GM18508 (cell line): Measurements from ENCODE around the gene EPHB4.
"Not testable (repeated sequence)": the region's sequence is repeated elsewhere in the genome, so short reads cannot be mapped to it uniquely, and the experiment has no call there.

Experiments used
- ATAC-seq: cut with Tn5 transposase; IDR thresholded peaks from one replicate; pipeline ENCODE4 v1.9.1; 2021; ENCODE audit warnings: moderate number of reproducible peaks; ENCODE audit not compliant: insufficient read depth, unreplicated experiment

Gene EPHB4

GRCh38 chr7:100854899-100855298, 27.6 kb upstream of the EPHB4 start:
- not testable (repeated sequence) for ATAC-seq

DNA sequence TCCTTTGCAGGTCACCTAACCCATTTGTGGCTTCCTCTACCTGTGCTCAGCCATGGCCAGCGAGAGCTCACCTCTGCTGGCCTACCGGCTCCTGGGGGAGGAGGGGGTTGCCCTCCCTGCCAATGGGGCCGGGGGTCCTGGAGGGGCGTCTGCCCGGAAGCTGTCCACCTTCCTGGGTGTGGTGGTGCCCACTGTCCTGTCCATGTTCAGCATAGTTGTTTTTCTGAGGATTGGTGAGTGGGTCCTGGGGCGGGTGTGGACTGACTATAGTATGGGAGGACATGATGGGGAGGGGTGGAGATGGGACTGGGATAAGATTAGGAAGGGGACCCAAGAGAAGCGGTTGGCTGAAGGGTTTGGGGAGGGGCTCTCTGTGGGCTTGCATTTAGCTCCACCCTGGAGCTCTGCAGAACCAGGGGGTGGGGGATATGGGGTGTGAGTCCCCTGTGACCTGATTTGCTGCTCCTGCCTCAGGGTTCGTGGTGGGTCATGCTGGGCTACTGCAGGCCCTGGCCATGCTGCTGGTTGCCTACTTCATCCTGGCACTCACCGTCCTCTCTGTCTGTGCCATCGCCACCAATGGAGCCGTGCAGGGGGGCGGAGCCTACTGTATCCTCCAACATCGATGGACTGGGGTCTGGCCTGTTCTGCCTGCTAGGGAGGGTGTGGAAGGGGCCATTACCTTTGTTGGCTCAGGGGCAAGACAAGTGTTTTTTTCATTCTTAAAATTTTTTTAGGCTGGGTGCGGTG, 27.0 kb upstream of the EPHB4 start:
- ATAC-seq: no peak

DNA sequence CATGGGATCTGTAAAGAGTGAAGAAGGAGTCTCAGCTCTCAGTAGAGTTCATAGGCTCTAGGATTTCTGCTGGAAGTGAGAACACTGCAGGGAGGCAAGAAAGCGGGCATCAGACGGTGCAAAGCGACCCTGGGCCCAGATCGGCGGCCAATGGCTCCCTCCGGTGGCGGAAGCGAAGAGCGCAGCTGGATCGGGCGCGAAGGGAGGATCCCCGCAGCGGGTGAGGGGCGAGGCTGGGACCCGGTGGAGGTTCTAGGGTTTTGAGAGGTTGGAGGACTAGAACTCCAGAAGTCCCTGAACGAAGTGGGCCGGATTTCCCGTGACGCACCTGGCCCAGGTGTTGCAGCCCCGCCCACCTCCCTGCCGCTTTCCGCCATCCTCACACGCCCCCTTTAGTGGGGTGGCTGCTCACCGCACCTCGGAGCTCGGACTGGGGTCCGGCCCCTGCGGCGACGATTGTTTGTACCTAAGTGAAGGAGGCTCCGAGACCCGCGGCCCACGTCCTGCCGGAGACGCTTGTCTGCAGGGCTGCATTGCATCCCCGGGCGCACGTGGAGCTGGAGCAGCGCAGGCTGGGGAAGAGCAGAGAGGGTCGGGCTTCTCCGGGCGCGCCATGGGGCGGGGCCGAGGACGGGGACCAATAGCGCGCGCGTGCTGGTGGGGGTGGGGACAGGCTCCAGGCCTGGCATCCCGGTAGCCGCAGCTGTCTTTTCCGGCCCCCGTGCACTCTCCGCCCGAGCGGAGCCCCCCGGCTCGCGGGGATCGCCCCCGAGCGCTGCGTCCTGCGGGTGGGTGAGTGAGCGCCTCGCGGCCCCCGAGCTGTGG, 24.9 kb upstream of the EPHB4 start, which contains the start of gene SLC12A9:
SLC12A9 (plus strand) TSS at position 666 of the 825 bp plus-strand sequence. CDS start 1,485 bp downstream, outside the sequence.
- no peak for ATAC-seq

DNA sequence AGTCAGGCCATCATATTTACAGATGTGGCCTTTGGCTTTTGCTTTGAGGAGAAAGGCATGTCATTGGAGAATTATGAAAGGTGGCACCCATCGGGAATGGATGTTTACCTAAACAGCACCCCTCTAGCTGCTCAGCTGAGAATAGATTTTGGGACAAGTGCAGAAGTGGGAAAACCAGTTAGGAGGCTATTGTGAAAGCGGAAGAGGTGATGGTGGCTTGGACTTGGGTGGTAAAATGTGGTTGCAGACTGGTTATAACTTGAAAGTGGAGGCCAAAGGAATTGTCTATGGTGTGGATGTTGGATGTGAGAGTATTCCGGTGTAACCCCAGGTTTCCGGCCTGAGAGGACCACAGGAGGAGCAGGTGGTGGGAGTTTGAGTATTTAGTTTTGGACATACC, 20.0 kb upstream of the EPHB4 start:
- no peak for ATAC-seq

DNA sequence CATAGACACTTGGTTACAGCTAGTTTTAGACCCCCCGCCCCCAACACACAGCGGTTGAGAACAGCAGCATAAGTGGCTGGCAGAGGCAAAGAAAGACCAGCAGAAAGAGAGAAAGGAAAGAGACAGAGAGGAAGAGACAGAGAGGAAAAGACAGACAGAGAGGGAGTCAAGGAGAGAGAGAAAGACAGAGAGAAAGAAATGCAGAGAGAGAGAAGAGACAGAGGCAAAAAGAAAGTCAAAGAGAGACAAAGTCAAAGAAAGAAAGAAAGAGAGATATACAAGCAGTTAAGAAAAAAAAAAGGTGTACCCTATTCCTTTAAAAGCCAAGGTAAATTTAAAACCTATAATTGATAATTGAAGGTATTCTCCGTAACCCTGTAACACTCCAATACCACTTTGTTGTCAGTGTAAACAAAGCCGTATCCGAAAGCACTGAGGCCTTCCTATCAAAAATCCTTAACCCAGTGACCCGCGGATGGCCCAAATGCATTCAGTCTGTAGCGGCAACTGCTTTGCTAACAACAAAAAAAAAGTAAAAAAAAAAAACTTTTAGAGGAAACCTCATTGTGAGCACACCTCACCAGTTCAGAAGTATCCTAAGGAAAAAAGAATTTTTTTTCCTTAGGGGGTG, 13.3 kb upstream of the EPHB4 start:
- ATAC-seq: no peak

DNA sequence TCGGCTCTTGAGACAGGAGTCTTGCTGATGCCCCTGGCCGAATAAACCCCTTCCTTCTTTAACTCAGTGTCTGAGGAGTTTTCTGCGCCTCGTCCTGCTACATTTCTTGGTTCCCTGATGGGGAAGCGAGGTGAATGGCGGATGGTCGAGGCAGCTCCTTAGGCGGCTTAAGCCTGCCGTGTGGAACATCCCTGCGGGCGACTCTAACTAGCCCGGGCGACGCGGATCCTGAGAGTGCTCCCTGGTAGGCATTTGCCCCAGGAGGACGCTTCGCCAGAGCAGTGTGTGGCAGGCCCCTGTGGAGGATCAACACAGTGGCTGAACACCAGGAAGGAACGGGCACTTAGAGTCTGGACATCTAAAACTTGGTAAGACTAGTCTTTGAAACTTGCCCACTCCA, 12.0 kb upstream of the EPHB4 start:
- ATAC-seq: no peak

DNA sequence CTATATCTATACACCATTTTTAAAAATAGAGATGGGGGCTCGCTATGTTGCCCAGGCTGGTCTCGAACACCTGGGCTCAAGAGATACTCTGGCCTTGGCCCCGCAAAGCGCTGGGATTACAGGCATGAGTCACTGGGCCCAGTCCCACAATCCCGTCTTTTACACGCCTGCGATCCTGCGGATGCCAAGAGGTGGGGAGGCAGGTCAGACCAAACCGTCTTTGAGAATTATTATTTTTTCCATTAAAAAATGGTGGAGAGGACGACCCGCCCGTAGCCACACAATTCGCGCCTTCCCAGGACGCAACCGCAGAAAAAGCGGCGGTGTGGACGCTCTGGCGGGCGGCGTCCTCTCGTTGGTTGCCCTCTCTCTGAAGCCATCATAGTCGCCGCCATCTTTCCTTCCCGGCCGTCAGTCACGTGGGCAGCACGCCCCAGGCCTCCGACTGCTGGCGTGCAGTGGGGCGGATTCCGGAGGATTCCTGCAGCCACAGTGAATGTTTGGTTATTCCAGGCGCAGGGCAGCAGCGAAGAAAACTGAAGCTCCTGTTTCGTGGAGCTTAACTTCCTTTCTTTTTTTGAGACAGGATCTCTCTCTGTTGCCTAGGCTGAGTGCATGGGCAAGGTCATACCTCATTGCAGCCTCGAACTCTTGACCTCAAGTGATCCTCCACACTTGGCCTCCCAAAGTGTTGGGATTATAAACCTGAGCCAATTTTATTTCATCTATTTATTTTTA, 9.9 kb upstream of the EPHB4 start:
- no peak for ATAC-seq

DNA sequence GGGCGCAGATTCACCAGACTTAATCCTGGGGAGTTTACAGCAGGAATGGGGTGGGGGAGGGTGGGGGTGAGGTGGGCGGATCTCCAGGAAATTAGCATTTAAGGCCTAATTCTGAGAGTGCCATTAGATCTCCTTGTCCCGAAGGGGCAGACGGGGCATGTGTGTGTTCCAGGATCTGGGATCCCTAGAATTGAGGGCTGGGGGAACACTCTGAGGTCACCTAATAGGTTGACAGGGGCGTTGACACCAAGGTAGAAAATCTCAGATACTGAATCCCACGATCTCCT, 9.4 kb upstream of the EPHB4 start:
- no peak for ATAC-seq

GRCh38 chr7:100835903-100836811, 8.8 kb upstream of the EPHB4 start:
- ATAC-seq: no peak

DNA sequence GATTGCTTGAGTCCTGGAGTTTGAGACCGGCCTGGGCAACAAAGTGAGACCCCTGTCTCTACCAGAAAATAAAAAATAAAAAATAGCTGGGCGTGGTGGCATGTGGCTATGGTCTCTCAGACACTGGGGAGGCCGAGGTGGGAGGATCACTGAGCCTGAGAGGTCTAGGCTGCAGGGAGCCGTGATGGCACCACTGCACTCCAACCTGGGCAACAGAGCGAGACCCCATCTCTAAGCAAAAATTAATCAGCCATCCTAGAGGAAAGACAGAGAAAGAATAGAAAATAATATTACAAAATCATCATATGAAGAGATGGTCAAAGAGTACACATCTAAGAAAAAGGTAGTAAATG, 4.9 kb upstream of the EPHB4 start:
- ATAC-seq: no peak

- ATAC-seq: no peak
These were observed 3.1 kb upstream of the EPHB4 start for GRCh38 chr7:100830396-100830795.

GRCh38 chr7:100829150-100829716, 1.9 kb upstream of the EPHB4 start:
- no peak for ATAC-seq

DNA sequence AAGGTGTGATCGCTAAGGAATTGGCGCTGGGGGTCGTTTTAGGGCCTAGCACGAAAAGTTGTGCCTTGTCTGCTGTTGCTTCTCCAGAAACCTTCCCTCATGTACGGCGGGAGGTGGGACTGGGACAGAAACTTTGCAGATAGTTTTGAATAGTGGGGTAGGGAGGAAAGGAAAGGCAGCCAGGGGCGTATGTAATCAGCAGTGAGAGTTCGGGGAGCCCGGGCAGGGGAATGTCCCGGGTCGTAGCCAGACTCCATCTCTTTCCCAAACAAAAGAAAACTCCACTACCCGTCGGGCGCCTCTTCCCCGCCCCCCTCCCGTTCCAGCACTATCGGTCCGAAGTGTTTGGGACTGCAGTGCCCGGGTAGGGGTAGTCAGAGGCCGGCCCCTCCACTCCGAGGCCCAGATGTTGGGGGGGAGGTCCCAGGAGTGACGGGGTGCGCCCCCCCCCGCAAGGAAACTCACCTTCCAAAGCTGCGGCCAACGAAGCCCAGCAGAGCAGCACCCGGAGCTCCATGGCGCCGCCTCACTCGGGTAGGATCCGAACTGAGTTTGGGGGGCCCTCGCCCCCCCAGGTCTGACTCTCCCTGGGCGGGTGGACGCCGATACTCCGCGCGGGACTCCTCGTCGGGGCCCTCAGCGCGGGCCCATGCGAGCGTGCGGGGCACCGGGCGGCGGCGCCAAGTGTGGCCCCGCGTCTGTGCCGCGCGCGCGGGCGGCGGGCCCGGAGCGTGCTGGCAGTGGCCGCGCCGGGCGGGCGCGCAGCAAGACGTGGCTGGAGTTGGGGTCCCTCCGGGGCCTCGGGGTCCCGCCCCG, 601 bp downstream of the EPHB4 start:
- ATAC-seq: no peak

DNA sequence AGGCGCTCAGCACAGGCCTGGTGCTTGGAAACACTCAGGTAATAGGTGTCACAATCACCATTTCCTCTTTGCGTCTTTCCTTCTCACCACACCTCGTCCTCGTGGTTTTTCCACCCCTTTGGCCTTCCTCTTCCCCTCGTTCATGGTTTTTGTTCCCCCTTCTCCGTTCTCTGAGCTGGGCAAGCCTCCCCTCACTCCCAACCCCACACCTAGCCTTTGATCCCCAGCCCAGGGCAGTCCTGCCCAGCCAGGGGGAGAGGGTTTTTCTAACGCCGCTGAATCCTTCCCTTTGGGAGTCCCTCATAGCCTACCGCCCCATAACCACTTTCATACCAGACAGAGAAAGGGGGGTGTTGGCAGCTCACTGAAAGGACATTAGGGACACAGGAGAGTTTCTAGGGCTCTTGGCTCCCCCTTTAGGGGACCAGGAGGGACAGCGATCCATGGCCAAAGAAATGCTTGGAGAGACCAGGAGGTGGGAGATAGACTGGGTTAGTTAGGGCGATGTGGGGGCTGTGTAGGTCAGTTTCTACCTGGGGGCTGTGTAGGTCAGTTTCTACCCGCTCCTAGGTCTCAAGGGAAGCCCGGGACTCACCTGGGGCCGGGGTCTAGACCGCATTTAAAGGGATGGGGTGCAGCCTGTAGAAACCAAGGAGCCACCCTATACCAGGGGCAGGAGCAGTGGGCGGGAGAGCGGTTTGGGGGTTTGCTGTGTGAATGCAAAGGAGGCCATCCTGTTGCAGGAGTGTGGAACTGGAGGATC, 1.4 kb downstream of the EPHB4 start:
- no peak for ATAC-seq

GRCh38 chr7:100825215-100825671, 2.1 kb downstream of the EPHB4 start:
- ATAC-seq: no peak

- ATAC-seq: no peak
These were observed 2.7 kb downstream of the EPHB4 start for GRCh38 chr7:100824499-100825214.

DNA sequence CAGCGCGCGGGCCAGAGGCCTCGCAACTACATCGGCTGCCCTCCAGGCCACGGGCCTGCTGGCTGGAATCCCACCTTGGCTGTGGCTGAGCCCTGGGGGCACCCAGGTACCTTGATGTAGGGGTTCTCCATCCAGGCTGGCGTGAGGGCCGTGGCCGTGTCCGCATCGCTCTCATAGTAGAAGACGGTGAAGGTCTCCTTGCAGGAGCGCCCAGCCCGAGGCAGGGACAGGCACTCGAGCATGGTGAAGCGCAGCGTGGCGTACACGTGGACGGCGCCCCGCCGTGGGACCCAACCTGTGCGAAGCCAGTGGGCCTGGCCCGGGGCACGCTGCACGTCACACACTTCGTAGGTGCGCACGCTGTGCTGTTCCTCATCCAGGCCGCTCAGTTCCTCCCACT, 3.8 kb downstream of the EPHB4 start:
- ATAC-seq: no peak
